Frontal cortex (tissue), 4 donors: ENCODE results near the gene F8. TPM values are rescaled to one million over a fixed set of nuclear protein-coding genes. Genes with fewer than 3 reads are reported as not detected.
"Not testable (repeated sequence)": the region's sequence is repeated elsewhere in the genome, so short reads cannot be mapped to it uniquely, and the experiment has no call there.

Experiments
- DNase-seq, 2 donors: peaks; one replicate each; pipeline ENCODE4 v3.0.0; 2012; ENCODE audit warnings: low spot score in 2 of 2
- FAIRE-seq: peaks from 2 replicates; lab custom pipeline; 2012; peaks lifted over from hg19 to GRCh38; lab: Jason Lieb, UNC
- total RNA-seq: library from RNA; depleted of rRNA; stranded (reverse); fragments of >200 nt; gene quantifications from one replicate; pipeline ENCODE4 v1.2.3, GENCODE V29; 2014
- donor health status: control.
- donor health status: control.
- donor health status: control.

Gene F8
- total RNA-seq, 1 donor from 2014 or later = 6.1 TPM

DNA sequence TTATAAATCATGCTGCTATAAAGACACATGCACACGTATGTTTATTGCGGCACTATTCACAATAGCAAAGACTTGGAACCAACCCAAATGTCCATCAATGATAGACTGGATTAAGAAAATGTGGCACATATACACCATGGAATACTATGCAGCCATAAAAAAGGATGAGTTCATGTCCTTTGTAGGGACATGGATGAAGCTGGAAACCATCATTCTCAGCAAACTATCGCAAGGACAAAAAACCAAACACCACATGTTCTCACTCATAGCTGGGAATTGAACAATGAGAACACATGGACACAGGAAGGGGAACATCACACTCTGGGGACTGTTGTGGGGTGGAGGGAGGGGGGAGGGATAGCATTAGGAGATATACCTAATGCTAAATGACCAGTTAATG, 196.9 kb downstream of the F8 start:
- FAIRE-seq, DNase-seq: not testable (repeated sequence)

DNA sequence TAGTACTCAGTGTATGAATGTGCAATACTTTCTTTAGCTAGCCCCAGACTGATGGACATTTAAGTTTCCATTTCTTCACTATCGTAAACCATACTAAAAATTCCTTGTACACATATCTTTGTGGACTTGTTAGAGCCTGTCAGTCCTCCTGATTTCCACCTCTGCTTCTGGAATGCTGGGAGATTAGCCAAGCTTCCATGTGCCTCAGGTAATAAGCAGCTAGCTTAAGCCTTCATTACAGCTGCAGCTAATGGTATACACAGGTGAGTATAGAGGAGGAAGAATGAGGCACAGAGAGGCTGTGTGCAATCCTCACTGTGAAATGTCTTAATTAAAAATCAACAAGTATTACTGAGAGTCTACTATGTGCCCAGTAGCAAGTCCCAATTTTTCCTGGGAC, 197.9 kb downstream of the F8 start:
- FAIRE-seq (no peak), DNase-seq (no peak)

DNA sequence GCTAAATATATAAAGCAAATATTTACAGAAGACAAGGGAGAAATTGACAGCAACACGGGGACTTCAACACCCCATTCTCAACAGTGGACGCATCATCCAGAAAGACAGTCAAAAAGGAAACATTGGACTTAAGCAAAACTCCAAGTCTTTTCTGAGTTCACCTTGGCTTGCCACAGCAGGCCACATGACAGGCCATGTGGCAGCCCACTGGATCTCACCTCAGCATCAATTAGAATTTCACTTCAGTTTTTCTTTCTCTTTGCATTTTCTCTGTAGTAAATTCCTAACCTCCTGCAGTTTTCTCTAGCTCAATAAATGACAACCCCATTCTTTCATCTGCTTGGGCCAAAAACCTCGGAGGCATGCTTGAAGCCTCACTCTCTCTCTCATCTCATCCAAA, 200.5 kb downstream of the F8 start:
- DNase-seq (no peak), FAIRE-seq (no peak)

- FAIRE-seq = no peak
- no peak for DNase-seq
Observed at GRCh38 chrX:154821523-154821922, 201.0 kb downstream of the F8 start.

DNA sequence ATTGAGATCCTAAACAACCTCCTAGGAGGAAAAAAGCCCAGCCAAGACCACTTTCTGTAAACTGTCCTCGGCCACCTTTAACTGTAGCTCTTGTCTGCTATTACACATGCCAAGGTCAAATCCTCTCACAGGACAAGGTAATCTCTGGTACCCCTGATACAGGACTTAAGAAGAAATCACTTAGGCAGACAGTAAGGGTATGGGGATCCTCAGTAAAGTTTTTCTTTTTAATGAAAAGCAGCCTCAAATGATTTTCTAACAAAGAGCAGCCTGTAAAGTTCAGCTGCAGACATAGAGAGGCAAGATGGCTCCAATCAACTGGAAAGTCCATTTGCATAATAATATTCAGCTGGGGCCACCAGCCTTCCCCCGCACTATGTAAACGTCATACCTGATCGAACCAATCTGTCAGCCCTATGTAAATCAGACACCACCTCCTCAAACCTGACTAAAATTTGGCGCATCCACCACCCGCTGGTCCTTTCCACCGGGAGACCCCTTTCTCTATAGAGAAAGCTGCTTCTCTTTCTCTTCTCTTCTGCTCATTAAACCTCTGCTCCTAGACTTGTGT, 202.7 kb downstream of the F8 start:
- DNase-seq (no peak), FAIRE-seq (no peak)

- DNase-seq (no peak), FAIRE-seq (no peak)
Observed at GRCh38 chrX:154818916-154819770, 203.4 kb downstream of the F8 start.

DNA sequence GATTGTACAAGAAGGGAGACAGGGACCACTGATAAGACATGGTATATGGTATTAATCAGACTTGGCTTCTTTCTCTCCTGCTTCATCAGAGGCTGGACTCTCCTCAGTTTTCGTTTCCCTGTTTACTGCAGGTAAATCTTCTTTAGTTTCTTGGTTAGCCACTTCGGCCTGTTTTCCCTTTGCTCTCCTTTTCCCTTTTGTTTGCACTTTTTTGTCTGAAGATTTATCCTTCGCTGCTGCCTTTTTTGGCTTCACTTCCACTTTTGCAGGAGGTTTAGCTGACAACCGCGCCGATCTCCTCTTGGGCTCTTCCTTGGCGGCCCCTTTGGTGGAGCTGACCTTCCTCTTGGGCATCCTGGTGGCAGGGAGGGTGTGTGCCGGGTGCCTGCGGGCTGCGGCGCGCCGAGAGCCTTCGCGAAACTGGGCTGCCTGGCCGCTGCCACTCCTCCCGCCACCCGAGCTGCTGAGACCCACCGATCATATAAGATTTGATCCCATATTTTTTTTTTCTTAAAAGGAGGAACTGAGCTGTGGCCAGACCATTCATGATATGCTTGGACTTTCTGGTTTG, 205.4 kb downstream of the F8 start:
- not testable (repeated sequence) for DNase-seq, FAIRE-seq

DNA sequence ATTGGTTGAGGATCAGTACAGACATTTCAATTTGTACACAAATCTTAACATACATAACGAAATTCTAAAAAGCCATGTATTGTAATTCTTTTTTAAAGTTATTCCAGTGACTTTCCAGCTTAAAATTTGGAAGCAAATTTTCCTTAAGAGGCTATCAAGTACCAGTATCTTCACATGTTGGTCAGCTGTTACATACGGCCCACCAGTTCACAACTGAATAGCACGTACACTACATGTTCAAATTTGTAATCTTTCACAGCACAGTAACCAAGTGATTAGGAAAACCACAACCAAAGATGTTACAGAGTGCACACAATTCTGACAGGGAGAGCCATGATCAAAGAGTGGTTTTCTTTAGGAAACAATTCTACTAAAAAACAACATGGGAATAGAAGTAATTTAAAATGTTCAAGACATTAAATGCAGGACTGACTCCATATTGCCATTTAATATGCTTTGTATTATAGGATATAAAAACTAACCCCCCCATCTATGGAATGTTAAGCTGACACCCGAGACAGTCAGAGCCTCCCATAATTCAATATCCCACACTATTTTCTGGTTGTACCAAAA, 206.1 kb downstream of the F8 start:
- DNase-seq, FAIRE-seq: not testable (repeated sequence)

DNA sequence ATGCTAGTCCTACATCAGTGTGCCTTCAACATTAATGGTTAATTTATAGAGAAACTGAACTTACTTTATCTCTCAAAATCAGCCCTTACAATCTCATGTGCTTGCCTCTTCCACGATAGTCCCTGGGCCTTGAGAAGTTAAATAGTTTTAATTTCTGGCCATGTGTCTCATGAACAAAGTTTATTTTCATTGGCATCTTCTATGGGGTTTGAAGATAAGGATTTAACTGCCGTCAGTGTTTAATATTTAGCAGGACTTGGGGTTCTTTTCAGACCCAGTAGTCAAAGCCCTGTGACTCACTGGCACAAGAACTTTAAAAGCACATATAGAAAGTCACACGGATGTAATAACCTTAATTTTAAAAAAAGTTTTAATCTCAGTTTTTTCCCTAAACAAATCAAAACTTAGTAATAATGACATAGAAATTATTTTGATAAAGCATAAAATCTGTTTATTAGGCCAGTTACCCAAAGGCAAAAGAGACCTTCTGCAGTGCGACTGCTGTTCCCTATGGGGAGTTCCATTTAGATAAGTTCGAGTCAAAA, 207.2 kb downstream of the F8 start:
- FAIRE-seq = no peak
- DNase-seq = no peak

DNA sequence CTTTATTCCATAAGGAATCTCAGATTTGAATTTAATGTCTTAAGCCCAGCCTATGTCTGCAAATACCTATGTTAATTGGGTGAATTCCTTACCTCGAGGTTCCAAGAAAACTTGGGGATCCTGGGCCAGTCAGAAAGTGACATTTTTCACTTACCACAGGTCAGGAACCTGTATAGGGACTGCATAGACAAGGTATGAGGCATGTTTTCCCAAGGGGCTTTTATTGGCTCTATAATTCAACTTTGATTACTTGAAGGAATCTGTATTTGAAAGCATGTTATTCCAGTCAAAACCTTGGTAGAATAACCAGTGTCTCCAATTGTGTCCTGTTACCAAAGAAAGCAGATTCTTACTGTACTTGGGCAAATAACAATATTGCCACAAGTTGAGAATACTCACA, 208.7 kb downstream of the F8 start:
- no peak for FAIRE-seq
- no peak for DNase-seq

DNA sequence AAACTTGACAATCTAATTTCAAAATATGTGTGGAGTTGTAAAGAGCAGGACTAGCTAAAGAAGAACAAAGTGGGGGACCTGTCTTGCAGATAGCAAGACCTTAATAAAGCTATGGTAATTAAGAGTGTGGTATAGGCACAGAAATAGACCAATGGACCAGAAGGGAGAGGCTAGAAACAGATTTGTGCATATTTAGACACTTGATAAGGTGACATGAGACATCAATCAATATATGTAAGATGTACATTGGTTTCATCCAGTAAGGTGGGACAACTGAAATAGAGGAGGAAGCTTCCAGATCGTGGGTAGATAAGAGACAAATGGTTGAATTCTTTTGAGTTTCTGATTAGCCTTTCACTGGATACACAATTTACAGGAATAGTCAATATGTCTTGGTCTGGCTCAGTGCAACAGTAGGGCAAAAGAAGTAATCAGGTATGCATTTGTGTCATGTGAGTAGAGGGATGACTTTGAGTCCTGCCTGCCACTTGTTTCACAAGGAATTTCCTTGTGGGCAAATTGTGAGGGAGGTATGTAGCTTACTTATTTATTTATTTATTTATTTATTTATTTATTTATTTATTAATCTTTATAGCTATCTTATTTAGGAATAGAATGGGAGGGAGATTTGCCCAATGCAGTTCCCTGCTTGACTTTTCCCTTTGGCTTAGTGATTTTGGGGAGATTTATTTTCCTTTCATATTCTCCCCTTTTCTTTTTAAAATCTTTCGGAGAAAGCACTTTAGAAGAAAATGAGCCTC, 210.0 kb downstream of the F8 start:
- no peak for FAIRE-seq
- no peak for DNase-seq

GRCh38 chrX:154809939-154810665, 212.4 kb downstream of the F8 start:
- FAIRE-seq = no peak
- DNase-seq = no peak

DNA sequence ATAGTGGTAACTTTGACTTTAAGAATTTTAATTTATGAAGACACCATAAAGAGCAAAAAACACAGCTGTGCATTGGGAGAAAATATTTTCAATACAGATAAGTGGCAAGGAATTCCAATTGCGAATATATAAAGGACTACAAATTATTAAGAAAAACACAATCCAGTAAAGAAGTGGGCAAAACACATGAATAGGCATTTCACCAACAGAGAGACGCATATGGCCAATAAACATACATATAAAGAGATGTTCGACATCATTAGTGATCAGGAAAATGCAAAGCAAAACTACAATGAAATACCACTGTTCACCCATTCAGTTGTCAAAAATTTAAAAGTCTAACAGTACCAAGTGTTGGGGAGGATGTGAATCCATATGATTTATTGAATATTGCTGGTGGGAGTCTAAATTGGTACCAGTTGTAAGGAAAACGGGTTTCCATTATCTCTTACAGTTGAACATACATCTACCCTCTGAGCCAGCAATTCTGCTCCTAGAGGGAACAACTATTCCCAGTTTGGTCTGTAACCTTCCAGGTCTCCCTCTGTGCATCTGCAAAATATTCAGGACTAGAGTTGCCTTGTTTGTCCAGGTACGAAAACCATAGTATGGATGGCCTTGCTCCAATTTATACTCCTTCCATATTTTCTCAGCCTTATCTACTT, 215.6 kb downstream of the F8 start:
- FAIRE-seq (no peak), DNase-seq (no peak)

GRCh38 chrX:154805696-154806091, 216.8 kb downstream of the F8 start:
- DNase-seq (no peak), FAIRE-seq (no peak)

DNA sequence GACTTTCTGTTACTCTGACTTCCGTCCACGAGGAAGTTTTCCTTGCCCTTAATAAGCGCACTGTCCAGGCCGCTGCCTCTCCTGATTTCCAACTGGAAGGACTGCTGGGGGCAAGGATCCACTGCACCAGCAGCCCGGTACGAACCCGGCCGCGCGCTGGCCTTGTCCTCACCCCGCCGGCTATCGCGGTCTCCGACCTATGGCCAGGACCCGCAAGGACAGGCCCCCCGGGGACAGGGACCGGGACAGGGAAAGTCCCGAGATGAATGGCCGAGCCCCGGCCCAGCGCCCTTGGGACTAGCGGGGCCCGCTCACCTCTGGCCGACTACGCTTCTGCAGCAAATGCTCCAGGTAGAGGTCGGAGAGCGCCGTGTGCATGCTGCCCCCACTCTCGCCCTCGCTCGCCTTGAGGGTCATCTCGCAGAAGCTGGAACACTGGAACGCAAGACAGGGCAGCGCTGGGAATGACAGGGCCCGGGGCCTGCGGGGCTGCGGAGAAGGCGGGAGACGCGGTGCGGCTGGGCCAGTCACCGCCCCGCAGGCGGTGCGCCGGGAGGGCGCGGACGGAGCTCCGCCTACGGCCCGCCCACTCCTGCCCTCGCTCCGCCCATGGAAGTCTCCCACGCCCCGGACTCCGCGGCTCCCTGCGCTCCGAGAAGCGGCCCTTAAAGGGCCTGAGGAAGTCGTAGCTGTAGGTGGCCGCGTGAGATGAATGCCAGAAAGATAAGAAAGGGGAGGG, 217.4 kb downstream of the F8 start, which contains the start of gene MPP1:
Gene MPP1 (minus strand): TSS at position 529 of the 739 bp plus-strand sequence. CDS start 112 bp downstream, at position 417.
- DNase-seq = peak; percentile 73 to 78
- no peak for FAIRE-seq

GRCh38 chrX:154804261-154804956, 218.1 kb downstream of the F8 start:
- DNase-seq (peak in 1 of 2 donors; percentile 17), FAIRE-seq (no peak)

DNA sequence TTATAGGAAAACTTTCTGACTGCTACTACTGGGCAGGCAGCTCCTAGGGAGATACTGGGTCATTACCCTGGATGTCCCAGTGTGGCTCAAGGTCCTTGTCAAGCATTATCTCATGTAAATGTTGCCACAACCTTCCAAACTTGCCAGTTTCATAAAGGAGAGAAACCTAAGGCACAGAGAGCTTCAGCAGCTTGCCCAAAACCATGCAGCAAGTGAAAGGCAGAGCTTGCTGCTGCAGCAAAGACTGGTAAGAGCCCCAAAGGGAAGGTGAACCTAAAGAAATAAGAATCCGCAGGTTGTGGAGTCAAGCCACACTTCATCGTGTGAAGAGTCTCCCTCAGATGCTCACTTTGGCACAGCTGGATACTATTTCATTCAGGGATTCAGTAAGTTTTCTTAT, 219.6 kb downstream of the F8 start:
- no peak for FAIRE-seq
- DNase-seq = no peak
